ENCODE data around the gene EVL.

The EVL gene

GRCh38 chr14:100159094-100159864 lies 94.1 kb downstream of the EVL start, which contains the start of gene DEGS2:
TSS of gene DEGS2 (minus strand) at chr14:100159645. CDS start at chr14:100159587, 58 bp downstream.
- TF ChIP-seq CTCF (IDR thresholded peaks at IDR 0.05; ENCODE audit: low read depth, low read length) (no peak), MAX (IDR thresholded peaks at IDR 0.05; ENCODE audit: low read depth, low read length) (no peak), MYC (IDR thresholded peaks at IDR 0.05; ENCODE audit: low read depth, low read length) (no peak), POLR2A (IDR thresholded peaks at IDR 0.05; ENCODE audit: extremely low read depth, insufficient read length) (no peak)
- no peak within 1 kb of the TSS for H3K4me3 ChIP-seq (ENCODE audit: low read depth, low read length)
- no peak for DNase-seq (ENCODE audit: low read depth)

GRCh38 chr14:100159865-100160533 lies 94.8 kb downstream of the EVL start:
- DNase-seq (ENCODE audit: low read depth): no peak

GRCh38 chr14:100160534-100160916 lies 95.3 kb downstream of the EVL start:
- H3K4me3 ChIP-seq (ENCODE audit: low read depth, low read length): no peak overlapping the region
- no peak for TF ChIP-seq POLR2A (IDR thresholded peaks at IDR 0.05; ENCODE audit: extremely low read depth, insufficient read length)
- TF ChIP-seq MAX (IDR thresholded peaks at IDR 0.05; ENCODE audit: low read depth, low read length): no peak
- no peak for TF ChIP-seq CTCF (IDR thresholded peaks at IDR 0.05; ENCODE audit: low read depth, low read length)
- TF ChIP-seq MYC (IDR thresholded peaks at IDR 0.05; ENCODE audit: low read depth, low read length): no peak
- no peak for DNase-seq (ENCODE audit: low read depth)

More at GRCh38 chr14:100159865-100160533, 94.8 kb downstream of the EVL start:
- no peak overlapping the region for H3K4me3 ChIP-seq (ENCODE audit: low read depth, low read length)
- TF ChIP-seq MAX (IDR thresholded peaks at IDR 0.05; ENCODE audit: low read depth, low read length) (no peak), MYC (IDR thresholded peaks at IDR 0.05; ENCODE audit: low read depth, low read length) (no peak)

GRCh38 chr14:100165376-100165775 lies 100.2 kb downstream of the EVL start:
- no peak for TF ChIP-seq CTCF (IDR thresholded peaks at IDR 0.05; ENCODE audit: low read depth, low read length)
- no peak for TF ChIP-seq MYC (IDR thresholded peaks at IDR 0.05; ENCODE audit: low read depth, low read length)
- no peak for TF ChIP-seq MAX (IDR thresholded peaks at IDR 0.05; ENCODE audit: low read depth, low read length)
- no peak for TF ChIP-seq POLR2A (IDR thresholded peaks at IDR 0.05; ENCODE audit: extremely low read depth, insufficient read length)
- no peak for DNase-seq (ENCODE audit: low read depth)
- H3K4me3 ChIP-seq (ENCODE audit: low read depth, low read length): no peak overlapping the region

- no peak overlapping the region for H3K4me3 ChIP-seq (ENCODE audit: low read depth, low read length)
- no peak for DNase-seq (ENCODE audit: low read depth)
- TF ChIP-seq MYC (IDR thresholded peaks at IDR 0.05; ENCODE audit: low read depth, low read length): no peak
- TF ChIP-seq POLR2A (IDR thresholded peaks at IDR 0.05; ENCODE audit: extremely low read depth, insufficient read length): no peak
- TF ChIP-seq MAX (IDR thresholded peaks at IDR 0.05; ENCODE audit: low read depth, low read length): no peak
- no peak for TF ChIP-seq CTCF (IDR thresholded peaks at IDR 0.05; ENCODE audit: low read depth, low read length)
Measured at GRCh38 chr14:100165831-100166440, 100.7 kb downstream of the EVL start.
